ENCODE data around the gene WFDC10A.
"Not testable (repeated sequence)": the region's sequence is repeated elsewhere in the genome, so short reads cannot be mapped to it uniquely, and the experiment has no call there.

The WFDC10A gene

DNA sequence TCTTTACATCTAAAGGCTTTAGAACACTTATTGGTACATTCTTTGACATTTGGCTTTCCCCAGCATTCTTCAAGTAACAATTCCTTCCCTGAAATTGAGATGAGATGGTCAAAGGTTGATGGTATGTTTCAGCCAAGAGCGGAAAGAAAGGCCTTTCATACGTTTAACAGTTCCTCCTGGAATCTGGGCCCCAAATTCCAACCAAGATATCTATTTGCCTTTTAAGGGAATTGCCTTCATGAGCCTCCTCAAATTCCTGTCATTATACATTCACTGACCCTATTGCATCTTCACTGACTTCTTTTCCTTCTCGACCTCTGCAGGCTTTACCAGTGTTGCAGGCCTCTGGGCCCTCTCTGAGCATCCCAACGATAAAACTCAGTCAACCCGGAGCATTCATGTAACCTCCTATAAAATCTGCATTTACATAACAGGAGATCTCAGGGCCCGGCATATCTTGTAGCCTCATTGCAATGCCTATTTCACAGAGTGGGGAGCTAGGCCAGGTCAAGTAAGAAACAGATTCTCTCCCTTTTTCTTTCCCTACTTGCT is 19.8 kb downstream of the WFDC10A start:
- no peak for DNase-seq

DNA sequence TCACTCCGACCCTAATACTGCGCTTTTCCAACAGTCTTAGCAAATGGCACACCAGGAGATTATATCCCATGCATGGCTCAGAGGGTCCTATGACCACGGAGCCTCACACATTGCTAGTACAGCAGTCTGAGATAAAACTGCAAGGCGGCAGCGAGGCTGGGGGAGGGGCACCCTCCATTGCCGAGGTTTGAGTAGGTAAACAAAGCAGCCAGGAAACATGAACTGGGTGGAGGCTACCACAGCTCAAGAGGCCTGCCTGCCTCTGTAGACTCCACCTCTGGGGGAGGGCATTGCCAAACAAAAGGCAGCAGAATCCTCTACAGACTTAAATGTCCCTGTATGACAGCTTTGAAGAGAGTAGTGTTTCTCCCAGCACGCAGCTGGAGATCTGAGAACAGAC is 22.2 kb downstream of the WFDC10A start:
- DNase-seq = not testable (repeated sequence)

DNA sequence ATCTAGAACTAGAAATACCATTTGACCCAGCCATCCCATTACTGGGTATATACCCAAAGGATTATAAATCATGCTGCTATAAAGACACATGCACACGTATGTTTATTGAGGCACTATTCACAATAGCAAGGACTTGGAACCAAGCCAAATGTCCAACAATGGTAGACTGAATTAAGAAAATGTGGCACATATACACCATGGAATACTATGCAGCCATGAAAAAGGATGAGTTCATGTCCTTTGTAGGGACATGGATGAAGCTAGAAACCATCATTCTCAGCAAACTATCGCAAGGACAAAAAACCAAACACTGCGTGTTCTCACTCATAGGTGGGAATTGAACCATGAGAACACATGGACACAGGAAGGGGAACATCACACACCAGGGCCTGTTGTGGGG is 27.5 kb downstream of the WFDC10A start:
- not testable (repeated sequence) for DNase-seq

DNA sequence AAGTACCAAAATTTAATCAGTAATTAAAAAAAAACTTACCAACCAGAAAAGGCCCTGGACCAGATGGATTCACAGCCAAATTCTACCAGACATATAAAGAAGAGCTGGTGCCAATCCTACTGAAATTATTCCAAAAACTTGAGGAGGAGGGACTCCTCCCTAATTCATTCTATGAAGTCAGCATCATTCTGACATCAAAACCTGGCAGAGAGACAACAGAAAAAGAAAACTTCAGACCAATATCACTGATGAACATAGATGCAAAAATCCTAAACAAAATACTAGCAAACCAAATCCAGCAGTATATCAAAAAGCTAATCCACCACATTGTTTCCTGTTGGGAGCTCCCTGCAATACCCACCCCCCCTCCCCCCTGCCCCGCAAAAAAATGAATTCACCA is 40.6 kb downstream of the WFDC10A start, which contains the start of gene WFDC11:
TSS of gene WFDC11 (minus strand) at position 101 of the 400 bp plus-strand sequence. CDS start 19,639 bp downstream, outside the sequence.
- DNase-seq = no peak

DNA sequence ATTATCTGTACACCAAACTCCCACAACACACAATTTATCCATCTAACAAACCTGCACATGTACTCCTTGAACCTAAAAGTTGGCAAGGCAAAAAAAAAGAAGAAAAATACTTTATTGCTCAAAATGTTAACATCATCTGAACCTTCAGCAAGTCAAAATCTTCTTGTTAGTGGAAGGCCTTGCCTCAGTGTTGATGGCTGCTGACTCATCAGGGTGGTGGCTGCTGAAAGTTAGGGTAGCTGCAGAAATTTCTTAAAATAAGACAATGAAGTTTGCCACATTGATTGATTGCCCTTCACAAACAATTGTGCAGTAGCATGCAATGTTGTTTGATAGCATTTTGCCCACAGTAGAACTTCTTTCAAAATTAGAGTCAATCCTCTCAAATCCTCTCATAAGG is 43.2 kb downstream of the WFDC10A start:
- no peak for DNase-seq

DNA sequence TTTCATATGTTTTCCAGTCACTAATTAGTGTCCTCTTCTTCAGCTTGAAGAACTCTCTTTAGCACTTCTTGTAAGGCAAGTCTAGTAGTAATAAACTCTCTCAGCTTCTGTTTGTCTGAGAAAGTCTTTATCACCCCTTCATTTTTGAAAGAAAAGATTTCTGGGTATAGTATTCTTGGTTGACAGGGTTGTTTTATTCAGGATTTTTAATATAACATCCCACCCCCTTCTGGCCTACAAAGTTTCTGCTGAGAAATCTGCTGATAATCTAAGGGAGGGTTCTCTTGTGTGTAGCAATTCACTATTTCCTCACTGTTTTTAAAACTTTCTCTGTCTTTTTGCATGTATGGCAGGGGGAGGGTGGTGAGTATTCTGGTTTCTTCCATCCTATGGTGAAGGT is 50.1 kb downstream of the WFDC10A start:
- DNase-seq = no peak
